H1 (cell line): Measurements from ENCODE around the gene JAKMIP1. TPM values are rescaled to one million over a fixed set of nuclear protein-coding genes. Genes with fewer than 3 reads are reported as not detected.

Experiments
- CTCF ChIA-PET: fragments of 300-600 bp; sonication (Branson Sonifier 250); formaldehyde crosslinking; loops from one replicate; lab custom pipeline; 2021; ENCODE audit not compliant: partially characterized antibody; lab: Charles Lee
- POLR2A ChIA-PET: fragments of 300-600 bp; sonication (Branson Sonifier 250); formaldehyde crosslinking; loops from one replicate; lab custom pipeline; 2021; ENCODE audit warnings: inconsistent platforms; ENCODE audit not compliant: partially characterized antibody; lab: Charles Lee
- DNase-seq, 2 experiments: peaks; one replicate each; pipeline versions ENCODE4 v3.0.0 to v3.0.0-alpha.2; 2010 to 2022; ENCODE audit warnings: low spot score in 2 of 2, low read depth in 1 of 2, mixed read lengths in 1 of 2
- FAIRE-seq: peaks from 2 replicates; lab custom pipeline; 2011; peaks lifted over from hg19 to GRCh38; lab: Jason Lieb, UNC
- H2AFZ ChIP-seq: 2 replicates; pipeline ENCODE4 v1.8.1; 2012; ENCODE audit warnings: low read length, inconsistent platforms
- H2AK5ac ChIP-seq: 2 replicates; pipeline ENCODE4 v1.6.1; 2013; ENCODE audit warnings: low read depth, low read length
- H2BK120ac ChIP-seq: replicated peaks from 2 replicates; pipeline ENCODE3; 2013; ENCODE audit warnings: low read depth, low read length, inconsistent platforms
- H2BK12ac ChIP-seq: 2 replicates; pipeline ENCODE4 v1.6.1; 2013; ENCODE audit warnings: low read depth, low read length
- H2BK15ac ChIP-seq: 2 replicates; pipeline ENCODE4 v1.6.1; 2013; ENCODE audit warnings: low read length
- H2BK20ac ChIP-seq: 2 replicates; pipeline ENCODE4 v1.6.1; 2013; ENCODE audit warnings: low read length
- H2BK5ac ChIP-seq: 2 replicates; pipeline ENCODE4 v1.6.1; 2013; ENCODE audit warnings: low read depth, low read length
- H3K14ac ChIP-seq: 2 replicates; pipeline ENCODE4 v1.6.1; 2013; ENCODE audit warnings: inconsistent platforms; ENCODE audit not compliant: insufficient read length
- H3K18ac ChIP-seq: 2 replicates; pipeline ENCODE4 v1.6.1; 2013; ENCODE audit warnings: low read length; ENCODE audit errors: extremely low read depth
- H3K23ac ChIP-seq: 2 replicates; pipeline ENCODE4 v1.6.1; 2013; ENCODE audit warnings: inconsistent platforms; ENCODE audit not compliant: insufficient read length
- H3K23me2 ChIP-seq: 2 replicates; pipeline ENCODE4 v1.6.1; 2013; ENCODE audit warnings: low read depth, low read length
- H3K27ac ChIP-seq: 2 replicates; pipeline ENCODE4 v1.6.1; 2011; ENCODE audit warnings: low read depth, low read length, inconsistent platforms
- H3K27me3 ChIP-seq, 4 experiments: replicated peaks in 1 of 4; 1 replicate in 1 of 4; 2 replicates in 3 of 4; pipeline versions ENCODE4 v1.6.1 to v1.8.1; 2011 to 2013; ENCODE audit warnings: low read length in 3 of 4, mild to moderate bottlenecking in 3 of 4, inconsistent platforms in 2 of 4, mixed read lengths in 2 of 4, moderate library complexity in 1 of 4; ENCODE audit not compliant: control insufficient read depth in 3 of 4, insufficient read depth in 3 of 4; ENCODE audit errors: extremely low read depth in 1 of 4
- H3K36me3 ChIP-seq, 4 experiments: 2 replicates each; pipeline versions ENCODE4 v1.6.1 to v1.8.1; 2011 to 2013; ENCODE audit warnings: mild to moderate bottlenecking in 4 of 4, low read length in 3 of 4, moderate library complexity in 2 of 4, control low read depth in 1 of 4, inconsistent platforms in 1 of 4; ENCODE audit not compliant: insufficient read depth in 4 of 4, control insufficient read depth in 2 of 4
- H3K4ac ChIP-seq: replicated peaks from 2 replicates; pipeline ENCODE3; 2013; ENCODE audit warnings: low read length, low read depth, mixed read lengths, inconsistent platforms; ENCODE audit not compliant: insufficient read length
- H3K4me1 ChIP-seq, 4 experiments: replicated peaks in 1 of 4; 1 replicate in 1 of 4; 2 replicates in 3 of 4; pipeline versions ENCODE4 v1.6.1 to v1.8.1; 2011 to 2013; ENCODE audit warnings: low read length in 3 of 4, inconsistent platforms in 2 of 4, mixed read lengths in 1 of 4; ENCODE audit not compliant: insufficient read depth in 4 of 4, control insufficient read depth in 3 of 4
- H3K4me2 ChIP-seq, 2 experiments: 2 replicates each; pipeline versions ENCODE4 v1.6.1 to v1.8.1; 2011 to 2013; ENCODE audit warnings: low read depth in 2 of 2, low read length in 2 of 2, control low read depth in 1 of 2, inconsistent platforms in 1 of 2, mild to moderate bottlenecking in 1 of 2; ENCODE audit not compliant: insufficient read depth in 1 of 2
- H3K4me3 ChIP-seq, 4 experiments: fragments of 200-600, 300-600 bp in 1 of 4; sonication (generic), shearing (Covaris generic), sonication (Bioruptor Twin) in 1 of 4; 2 replicates each; pipeline versions ENCODE4 v1.5.1 to v1.8.1; 2011 to 2016; ENCODE audit warnings: low read length in 4 of 4, low read depth in 3 of 4, control low read depth in 2 of 4, inconsistent platforms in 2 of 4, mild to moderate bottlenecking in 2 of 4, mixed read lengths in 1 of 4, moderate library complexity in 1 of 4; ENCODE audit not compliant: insufficient read depth in 2 of 4; ENCODE audit errors: extremely low read depth in 1 of 4
- H3K56ac ChIP-seq: replicated peaks from 2 replicates; pipeline ENCODE3; 2013; ENCODE audit warnings: low read depth, mild to moderate bottlenecking, mixed read lengths, low read length, inconsistent platforms; ENCODE audit not compliant: insufficient read length
- H3K79me1 ChIP-seq: 2 replicates; pipeline ENCODE4 v1.6.1; 2013; ENCODE audit warnings: low read depth, low read length, control low read depth
- H3K79me2 ChIP-seq, 2 experiments: 2 replicates each; pipeline versions ENCODE4 v1.6.1 to v1.8.1; 2012 to 2013; ENCODE audit warnings: low read length in 2 of 2, mild to moderate bottlenecking in 2 of 2, inconsistent platforms in 1 of 2; ENCODE audit not compliant: insufficient read depth in 2 of 2, control insufficient read depth in 1 of 2
- H3K9ac ChIP-seq, 4 experiments: replicated peaks in 1 of 4; 1 replicate in 1 of 4; 2 replicates in 3 of 4; pipeline versions ENCODE4 v1.6.1 to v1.8.1; 2011 to 2013; ENCODE audit warnings: low read depth in 3 of 4, low read length in 3 of 4, control low read depth in 2 of 4, mild to moderate bottlenecking in 2 of 4, moderate library complexity in 2 of 4, inconsistent platforms in 1 of 4; ENCODE audit errors: extremely low read depth in 1 of 4
- H3K9me3 ChIP-seq, 2 experiments: 2 replicates each; pipeline versions ENCODE4 v1.6.1 to v1.8.1; 2012 to 2013; ENCODE audit warnings: mild to moderate bottlenecking in 2 of 2, moderate library complexity in 2 of 2, control low read depth in 1 of 2, inconsistent platforms in 1 of 2, low read depth in 1 of 2, low read length in 1 of 2, mixed read lengths in 1 of 2; ENCODE audit not compliant: insufficient read depth in 2 of 2
- H4K20me1 ChIP-seq, 2 experiments: replicated peaks in 1 of 2; 2 replicates each; pipeline versions ENCODE3 to v1.8.1; 2011 to 2013; ENCODE audit warnings: inconsistent platforms in 2 of 2, low read length in 2 of 2, mild to moderate bottlenecking in 1 of 2; ENCODE audit not compliant: insufficient read depth in 2 of 2, control insufficient read depth in 1 of 2
- H4K5ac ChIP-seq: 2 replicates; pipeline ENCODE4 v1.6.1; 2013; ENCODE audit warnings: low read length, low read depth, mixed read lengths, inconsistent platforms; ENCODE audit not compliant: insufficient read length
- H4K8ac ChIP-seq: 2 replicates; pipeline ENCODE4 v1.8.0; 2013; ENCODE audit warnings: mild to moderate bottlenecking, moderate library complexity, low read length, inconsistent platforms; ENCODE audit not compliant: insufficient read depth; ENCODE audit errors: extremely low read depth
- H4K91ac ChIP-seq: replicated peaks from 2 replicates; pipeline ENCODE3; 2013; ENCODE audit warnings: low read length, mixed read lengths, inconsistent platforms; ENCODE audit not compliant: insufficient read length
- BRCA1 ChIP-seq: IDR thresholded peaks from 2 replicates; pipeline ENCODE4 v1.6.1; 2012; ENCODE audit warnings: low read depth, low read length, improper control_type of control experiment
- CHD2 ChIP-seq: IDR thresholded peaks from 2 replicates; pipeline ENCODE4 v1.6.1; 2012; ENCODE audit warnings: low read length, improper control_type of control experiment
- CTCF ChIP-seq, 3 experiments: IDR thresholded peaks; 1 replicate in 2 of 3; 2 replicates in 1 of 3; pipeline versions ENCODE4 v1.5.1 to v1.6.1; 2011; ENCODE audit warnings: low read length in 3 of 3, mild to moderate bottlenecking in 3 of 3, inconsistent platforms in 2 of 3, low read depth in 1 of 3, moderate library complexity in 1 of 3; ENCODE audit not compliant: insufficient read depth in 1 of 3; ENCODE audit errors: control extremely low read depth in 1 of 3
- POLR2A ChIP-seq, 2 experiments: IDR thresholded peaks; 1 replicate in 1 of 2; 2 replicates in 1 of 2; pipeline ENCODE4 v1.6.1; 2011; ENCODE audit warnings: low read depth in 2 of 2, low read length in 2 of 2, mild to moderate bottlenecking in 2 of 2; ENCODE audit errors: control extremely low read depth in 1 of 2
- RNF2 ChIP-seq: fragments of 200-900, 300-1000 bp; sonication (generic); IDR thresholded peaks from 2 replicates; pipeline ENCODE4 v1.7.1; 2016; ENCODE audit warnings: borderline replicate concordance, low read depth, mild to moderate bottlenecking, antibody characterized with exemption, low read length; ENCODE audit not compliant: poor library complexity, severe bottlenecking; ENCODE audit errors: missing control alignments
- TAF7 ChIP-seq: optimal IDR thresholded peaks from 2 replicates; pipeline ENCODE3; 2011; ENCODE audit warnings: low read depth, mild to moderate bottlenecking, inconsistent platforms, low read length, moderate library complexity, borderline replicate concordance
- TCF12 ChIP-seq: IDR thresholded peaks from 2 replicates; pipeline ENCODE4 v1.6.1; 2011; ENCODE audit warnings: low read depth, mild to moderate bottlenecking, low read length
- USF2 ChIP-seq: IDR thresholded peaks from 2 replicates; pipeline ENCODE4 v1.6.1; 2011; ENCODE audit warnings: low read length, improper control_type of control experiment
- ZNF274 ChIP-seq: IDR thresholded peaks from 2 replicates; pipeline ENCODE4 v1.7.0; 2012; ENCODE audit warnings: low read length, borderline replicate concordance; ENCODE audit errors: extremely low read depth
- WGBS, 2 experiments: shearing (Covaris generic) in 1 of 2; methylation state at CpG; one replicate each; pipeline versions ENCODE4 v1.1.6 to v1.1.7; 2013 to 2015; ENCODE audit warnings: low lambda C conversion rate in 2 of 2, mixed read lengths in 2 of 2, inconsistent platforms in 1 of 2, low coverage in 1 of 2, missing lambda C conversion rate in 1 of 2; ENCODE audit not compliant: insufficient replicate concordance in 2 of 2, insufficient coverage in 1 of 2, insufficient read length in 1 of 2; ENCODE audit errors: extremely low coverage in 1 of 2, missing lambda C conversion rate in 1 of 2; 5-methylcytosine and 5-hydroxymethylcytosine counted together
- polyA plus RNA-seq, 7 experiments: library from polyadenylated mRNA; depleted of rRNA in 3 of 7; stranded (reverse) in 5 of 7; unstranded in 2 of 7; fragments of >200 nt in 5 of 7; fragments of 200-250 nt in 2 of 7; gene quantifications; 1 replicate in 5 of 7; 2 replicates in 1 of 7; 4 replicates in 1 of 7; pipeline versions ENCODE4 v1.2.1 to v1.2.3, GENCODE V29; 2011 to 2013; ENCODE audit warnings: missing spikeins in 2 of 7, mixed read lengths in 2 of 7
- total RNA-seq: library from RNA; stranded (reverse); fragmentation: NEBNext Ultra II Directional; extraction: Animal tissue kit (Norgen Biotek cat#: 25700); gene quantifications from 2 replicates; pipeline ENCODE4 v1.2.1, GENCODE V29; 2021

Gene JAKMIP1
- total and polyA plus RNA-seq, 2 of the 8 experiments (the other 6 are each of a cell fraction or from before 2014, with no cell fraction given): 2.5 to 4.4 TPM

- 88% methylated on average over 7 of the region's 7 CpGs; no CpG with 5 or more reads in 1 of the 2 experiments for whole genome bisulfite sequencing, 2 experiments
- POLR2A ChIA-PET: no interaction called here
- no peak overlapping the region for H3K56ac ChIP-seq
- TF ChIP-seq TCF12 (no peak), TAF7 (no peak), ZNF274 (no peak), POLR2A (IDR thresholded peaks at IDR 0.05; ENCODE audit: control extremely low read depth in 1 of 2, low read depth in 2 of 2, low read length in 2 of 2) (no peak), RNF2 (no peak), USF2 (no peak), CTCF (IDR thresholded peaks at IDR 0.05; ENCODE audit: control extremely low read depth in 1 of 3, insufficient read depth in 1 of 3, low read depth in 1 of 3, low read length in 3 of 3) (no peak), BRCA1 (no peak), CHD2 (no peak)
Measured at GRCh38 chr4:6111354-6111960, 88.9 kb downstream of the JAKMIP1 start.

More at GRCh38 chr4:6111354-6111960, 88.9 kb downstream of the JAKMIP1 start:
- no peak overlapping the region; the same call in 1 of the 2 replicates for H2BK12ac ChIP-seq
- no peak overlapping the region for H2BK20ac ChIP-seq
- no peak overlapping the region for H2AFZ ChIP-seq
- no peak overlapping the region for H3K27ac ChIP-seq
- FAIRE-seq (no peak), DNase-seq (no peak)
- no peaks in the 10 kb centered on the region; a peak in 2 of 7 replicates for H3K27me3 ChIP-seq
- H2BK15ac ChIP-seq: no peak overlapping the region
- no peak overlapping the region for H3K23ac ChIP-seq
- H3K4ac ChIP-seq: no peak overlapping the region
- no peak overlapping the region for H3K4me3 ChIP-seq
- H4K20me1 ChIP-seq: no peaks in the 10 kb centered on the region
- H3K23me2 ChIP-seq: no peaks in the 10 kb centered on the region
- no peaks in the 10 kb centered on the region for H3K79me2 ChIP-seq
- H2BK5ac ChIP-seq: no peak overlapping the region
- H4K91ac ChIP-seq: no peak overlapping the region
- no peaks in the 10 kb centered on the region for H3K36me3 ChIP-seq
- H3K18ac ChIP-seq: no peak overlapping the region
- H2BK120ac ChIP-seq: no peak overlapping the region
- H3K9me3 ChIP-seq: no peaks in the 10 kb centered on the region
- H4K5ac ChIP-seq: no peak overlapping the region
- H3K14ac ChIP-seq: no peak overlapping the region
- CTCF ChIA-PET: interaction anchor here (0.5 to 4.6 kb wide), 31 partner anchors 9 to 784 kb away, joined by 3 to 23 read pairs (median 5); partner anchors contain the start of gene C4orf50
- no peaks in the 10 kb centered on the region for H3K79me1 ChIP-seq
- H3K4me1 ChIP-seq: peaks cover 4 to 17% (median 9%) of the 10 kb centered on the region in 4 experiments
- H2AK5ac ChIP-seq: no peak overlapping the region
- H4K8ac ChIP-seq: peak overlapping the region; percentile 29; the same call in 1 of the 2 replicates
- H3K9ac ChIP-seq: no peak overlapping the region
- no peak overlapping the region for H3K4me2 ChIP-seq
